SU-DHL-6 (cell line): ENCODE data around the gene IL36A.

ENCODE experiments used
- H2AFZ ChIP-seq: fragments of 200-600 bp; sonication (generic); 2 replicates; pipeline ENCODE4 v1.6.1; 2014; ENCODE audit warnings: low read depth, mild to moderate bottlenecking, moderate library complexity, mixed read lengths, antibody characterized with exemption, low read length; ENCODE audit not compliant: severe bottlenecking
- H3F3A ChIP-seq: fragments of 200-600 bp; shearing (Covaris generic); 2 replicates; pipeline ENCODE4 v1.6.0; 2016; ENCODE audit warnings: antibody characterized with exemption, mild to moderate bottlenecking; ENCODE audit not compliant: insufficient read depth
- H3K27ac ChIP-seq: fragments of 200-600 bp; sonication (generic); 2 replicates; pipeline ENCODE4 v1.5.1; 2016; ENCODE audit warnings: low read depth, mild to moderate bottlenecking, low read length, moderate library complexity, mixed read lengths
- H3K27me3 ChIP-seq: fragments of 200-600 bp; sonication (generic), shearing (Covaris generic); 2 replicates; pipeline ENCODE4 v1.6.0; 2014; ENCODE audit warnings: mild to moderate bottlenecking, low read length
- H3K36me3 ChIP-seq: fragments of 200-600 bp; sonication (generic); 2 replicates; pipeline ENCODE4 v1.6.1; 2014; ENCODE audit warnings: mild to moderate bottlenecking, low read length, mixed read lengths
- H3K4me2 ChIP-seq: fragments of 300-600, 200-600 bp; shearing (Covaris generic), sonication (generic); 2 replicates; pipeline ENCODE4 v1.6.0; 2014; ENCODE audit warnings: low read length, low read depth, mild to moderate bottlenecking; ENCODE audit not compliant: poor library complexity, severe bottlenecking
- H3K4me3 ChIP-seq: fragments of 200-600 bp; sonication (generic); 2 replicates; pipeline ENCODE4 v1.5.1; 2014; ENCODE audit warnings: antibody characterized with exemption, low read length, mild to moderate bottlenecking, mixed read lengths; ENCODE audit not compliant: insufficient read depth, poor library complexity, severe bottlenecking
- H3K79me2 ChIP-seq: fragments of 200-600 bp; sonication (generic); 2 replicates; pipeline ENCODE4 v1.6.1; 2014; ENCODE audit warnings: mild to moderate bottlenecking, low read length, moderate library complexity; ENCODE audit not compliant: insufficient read depth
- H3K9ac ChIP-seq: fragments of 200-600 bp; sonication (generic); 2 replicates; pipeline ENCODE4 v1.7.0; 2014; ENCODE audit warnings: mild to moderate bottlenecking, low read length
- H3K9me2 ChIP-seq: fragments of 200-600 bp; sonication (generic); replicated peaks from 2 replicates; pipeline ENCODE4 v1.6.1; 2014; ENCODE audit warnings: low read length; ENCODE audit not compliant: insufficient read depth
- H3K9me3 ChIP-seq: fragments of 200-600 bp; sonication (generic); 2 replicates; pipeline ENCODE4 v1.6.1; 2014; ENCODE audit warnings: low read length, mixed read lengths; ENCODE audit not compliant: insufficient read depth
- H4K20me1 ChIP-seq: fragments of 200-600 bp; sonication (generic); 2 replicates; pipeline ENCODE4 v1.6.1; 2014; ENCODE audit warnings: low read depth, mild to moderate bottlenecking, antibody characterized with exemption, low read length, moderate library complexity, mixed read lengths
- CTCF ChIP-seq: fragments of 200-600 bp; sonication (generic); IDR thresholded peaks from one replicate; pipeline ENCODE4 v1.5.1; 2017; ENCODE audit warnings: antibody characterized with exemption, mild to moderate bottlenecking, low read length, moderate library complexity; ENCODE audit not compliant: insufficient read depth, poor library complexity, severe bottlenecking
- EZH2phosphoT487 ChIP-seq: fragments of 200-600 bp; sonication (generic), shearing (Covaris generic); conservative IDR thresholded peaks from 2 replicates; pipeline ENCODE4 v1.6.1; 2018; ENCODE audit warnings: mild to moderate bottlenecking, antibody characterized with exemption, low read length, moderate library complexity, mixed read lengths

Gene IL36A

GRCh38 chr2:113005030-113005509 is at the start of gene IL36A:
IL36A (plus strand) TSS chr2:113005459; CDS start chr2:113005872, 413 bp downstream.
- Histone ChIP-seq H3K9me3 (peaks cover 5% of the 10 kb centered on the region; the same call in 1 of the 2 replicates), H3K9me2 (no peaks in the 10 kb centered on the region), H3K4me2 (no peak within 1 kb of the TSS), H3K27me3 (no peaks in the 10 kb centered on the region), H3K9ac (no peak within 1 kb of the TSS), H3K79me2 (no peaks in the 10 kb centered on the region), H3F3A (no peaks in the 10 kb centered on the region), H3K27ac (no peak within 1 kb of the TSS), H3K36me3 (no peaks in the 10 kb centered on the region), H4K20me1 (no peaks in the 10 kb centered on the region), H2AFZ (no peak within 1 kb of the TSS), H3K4me3 (no peak within 1 kb of the TSS)
- no peak for TF ChIP-seq EZH2phosphoT487
- no peak for TF ChIP-seq CTCF

DNA sequence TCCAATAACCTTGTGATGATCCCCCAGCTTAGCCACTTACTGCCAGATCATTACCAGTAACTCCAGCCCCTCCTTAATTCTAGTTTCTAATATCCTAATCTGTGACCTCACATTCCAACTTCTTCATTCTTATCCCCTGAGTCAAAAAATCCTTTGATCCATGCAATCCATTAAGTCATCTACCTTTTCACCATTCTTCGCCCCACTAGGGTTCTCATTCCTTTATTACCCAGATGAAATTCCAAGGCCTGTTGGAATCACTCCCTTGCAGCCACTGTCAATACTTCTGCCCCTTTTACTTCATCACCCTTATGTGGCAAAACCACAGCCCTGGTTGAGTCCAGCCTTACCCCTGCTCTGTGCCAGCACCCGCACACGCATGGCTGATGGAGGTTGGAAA is 47.7 kb upstream of the IL36A start:
- H3K36me3 ChIP-seq: no peaks in the 10 kb centered on the region
- no peak overlapping the region for H3K4me2 ChIP-seq
- no peaks in the 10 kb centered on the region for H4K20me1 ChIP-seq
- no peaks in the 10 kb centered on the region for H3K79me2 ChIP-seq
- no peak overlapping the region for H3K4me3 ChIP-seq
- no peak overlapping the region for H2AFZ ChIP-seq
- no peak overlapping the region for H3K9ac ChIP-seq
- H3F3A ChIP-seq: no peaks in the 10 kb centered on the region
- TF ChIP-seq CTCF (no peak), EZH2phosphoT487 (no peak)
- H3K9me2 ChIP-seq: no peaks in the 10 kb centered on the region
- no peaks in the 10 kb centered on the region for H3K27me3 ChIP-seq
- no peak overlapping the region for H3K27ac ChIP-seq
- no peaks in the 10 kb centered on the region for H3K9me3 ChIP-seq

DNA sequence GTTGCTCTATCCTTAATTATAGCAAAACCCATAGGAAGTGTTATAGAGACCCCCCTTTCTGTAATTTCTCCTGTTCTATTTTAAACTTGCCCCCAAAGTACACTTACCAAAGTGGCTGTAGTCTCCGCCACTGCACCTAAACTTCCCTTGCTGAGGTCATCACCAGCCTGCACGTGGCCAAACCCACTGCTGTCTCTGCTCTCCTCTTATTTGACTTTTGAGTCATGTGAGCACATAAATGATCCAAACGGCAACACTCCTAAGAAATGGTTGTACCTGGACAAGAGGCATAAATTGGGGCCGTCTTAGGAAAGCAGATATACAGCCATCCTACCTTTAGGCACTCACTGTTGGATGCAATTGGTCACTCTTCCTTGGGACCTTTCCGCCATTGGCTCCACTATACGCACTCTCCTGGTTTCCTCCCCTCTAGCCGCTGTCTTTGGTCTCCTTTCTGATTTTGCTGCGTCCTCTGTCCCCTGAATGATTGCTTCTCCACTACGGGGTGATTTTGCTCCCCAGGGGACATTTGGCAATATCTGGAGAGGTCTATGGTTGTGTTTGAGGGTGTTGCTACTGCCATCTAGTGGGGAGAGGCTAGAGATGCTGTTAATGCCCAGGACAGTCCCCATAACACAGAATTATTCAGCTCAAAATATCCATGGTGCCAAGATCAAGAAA is 46.7 kb upstream of the IL36A start:
- Histone ChIP-seq H3K27ac (no peak overlapping the region), H2AFZ (no peak overlapping the region), H3K79me2 (no peaks in the 10 kb centered on the region), H3K27me3 (no peaks in the 10 kb centered on the region), H3K4me3 (no peak overlapping the region), H3K9me3 (no peaks in the 10 kb centered on the region), H3K9me2 (no peaks in the 10 kb centered on the region), H3K4me2 (no peak overlapping the region), H4K20me1 (no peaks in the 10 kb centered on the region), H3K9ac (no peak overlapping the region), H3K36me3 (no peaks in the 10 kb centered on the region), H3F3A (no peaks in the 10 kb centered on the region)
- no peak for TF ChIP-seq EZH2phosphoT487
- peak; percentile 87 for TF ChIP-seq CTCF
